Limb (tissue), 2 donors: Measurements from ENCODE around the gene CEACAM20.
"Not testable (repeated sequence)": the region's sequence is repeated elsewhere in the genome, so short reads cannot be mapped to it uniquely, and the experiment has no call there.

ENCODE experiments used
- DNase-seq, 2 donors: peaks; one replicate each; pipeline ENCODE4 v3.0.0-alpha.2; 2016; ENCODE audit errors: extremely low spot score in 2 of 2

CEACAM20 gene

GRCh38 chr19:44496711-44497110 lies 32.8 kb downstream of the CEACAM20 start:
- DNase-seq: no peak

- DNase-seq: no peak
Measured at GRCh38 chr19:44476559-44477408, 52.7 kb downstream of the CEACAM20 start.

- not testable (repeated sequence) for DNase-seq
Measured at GRCh38 chr19:44468730-44469129, 60.7 kb downstream of the CEACAM20 start.

GRCh38 chr19:44462600-44463286 lies 66.7 kb downstream of the CEACAM20 start:
- DNase-seq: not testable (repeated sequence)
